ENCODE data around the gene LRWD1.
"Not testable (repeated sequence)": the region's sequence is repeated elsewhere in the genome, so short reads cannot be mapped to it uniquely, and the experiment has no call there.

Gene LRWD1

DNA sequence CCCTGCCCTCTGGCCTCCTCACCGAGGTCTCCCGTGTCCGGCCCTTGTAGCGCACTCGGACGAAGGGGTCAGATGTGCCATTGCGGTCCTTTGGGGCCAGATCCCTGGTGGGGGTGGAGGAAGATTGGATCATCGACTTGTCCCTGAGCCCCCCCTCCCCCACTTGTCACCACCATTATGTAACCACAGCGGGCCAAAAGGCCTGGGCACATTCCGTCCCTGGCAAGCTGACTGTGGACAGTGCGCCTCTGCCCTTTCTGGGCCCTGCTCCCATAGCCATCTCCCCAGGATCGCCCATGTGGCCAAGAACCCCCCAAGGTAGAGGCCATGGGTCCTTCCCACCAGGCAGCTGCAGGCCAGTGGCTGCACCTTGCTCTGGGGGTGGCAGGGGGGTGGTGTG, 38.4 kb downstream of the LRWD1 start:
- not testable (repeated sequence) for DNase-seq

DNA sequence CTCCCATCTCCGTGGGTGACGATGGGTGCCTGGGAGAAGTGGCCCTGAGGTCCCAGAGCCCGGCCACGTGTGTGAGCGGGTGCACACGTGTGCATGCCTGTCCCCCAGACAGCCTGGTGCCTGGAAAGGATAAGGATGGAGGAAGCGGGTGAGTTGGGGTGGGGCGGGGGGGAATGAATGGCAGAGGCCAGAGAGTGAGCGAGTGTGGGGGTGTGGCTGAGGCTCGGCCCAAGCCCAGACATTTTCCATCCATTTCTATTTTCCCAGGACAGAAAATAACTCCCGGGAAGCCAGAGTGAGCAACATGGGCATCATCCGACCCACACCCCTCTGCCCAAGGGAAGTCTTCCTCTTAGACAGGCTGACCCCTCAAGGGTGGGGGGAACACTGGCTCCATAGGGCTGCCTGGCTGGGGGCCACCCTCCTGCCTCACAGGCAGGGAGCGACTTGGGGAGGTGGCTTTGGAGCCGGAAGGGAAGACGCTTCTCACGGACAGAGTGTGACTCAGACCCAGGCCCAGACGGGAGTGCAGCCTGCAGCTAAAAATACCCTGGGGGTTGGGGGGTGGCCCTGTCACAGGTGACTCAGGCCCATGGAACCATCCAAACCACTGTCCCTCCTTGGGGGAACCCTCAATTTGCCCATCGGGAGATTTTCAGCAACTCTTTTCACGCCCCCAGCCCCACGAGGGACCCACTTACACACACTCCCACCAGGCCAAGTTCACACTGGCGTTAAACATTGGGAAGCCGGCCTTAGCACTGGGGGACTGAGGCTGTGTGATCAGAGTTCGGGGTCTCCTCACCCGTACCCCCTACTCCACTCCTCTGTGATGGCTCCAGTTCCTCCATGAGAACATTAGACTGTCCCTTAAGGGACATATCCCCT, 40.8 kb downstream of the LRWD1 start:
- not testable (repeated sequence) for DNase-seq

DNA sequence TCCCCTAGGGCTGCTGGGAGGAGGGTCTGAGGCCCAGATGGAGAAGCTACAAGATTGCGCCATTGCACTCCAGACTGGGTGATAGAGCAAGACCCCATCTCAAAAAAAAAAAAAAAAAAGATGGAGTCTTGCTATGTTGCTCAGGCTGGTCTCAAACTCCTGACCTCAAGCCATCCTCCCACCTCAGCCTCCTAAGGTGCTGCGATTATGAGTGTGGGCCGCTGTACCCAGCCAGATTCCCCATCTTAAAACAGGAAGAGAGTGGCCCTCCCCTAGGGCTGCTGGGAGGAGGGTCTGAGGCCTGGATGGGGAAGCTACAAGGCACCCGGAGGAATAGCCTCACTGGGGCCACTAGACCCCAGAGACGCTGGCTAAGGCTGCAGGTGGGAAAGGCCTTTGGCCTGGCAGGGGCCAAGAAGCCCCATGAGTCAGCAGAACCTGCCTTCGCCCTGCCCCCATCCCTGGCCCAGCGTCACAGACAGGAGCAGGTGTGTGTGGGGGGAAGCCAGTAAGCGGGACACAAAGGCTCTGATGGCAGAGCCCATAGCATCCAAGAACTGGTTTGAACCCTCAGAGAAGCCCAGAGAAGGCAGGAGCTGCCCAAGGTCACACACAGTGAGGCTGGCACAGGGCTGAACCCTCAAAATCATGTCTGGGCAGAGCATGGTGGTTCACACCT, 42.8 kb downstream of the LRWD1 start:
- DNase-seq: not testable (repeated sequence)

DNA sequence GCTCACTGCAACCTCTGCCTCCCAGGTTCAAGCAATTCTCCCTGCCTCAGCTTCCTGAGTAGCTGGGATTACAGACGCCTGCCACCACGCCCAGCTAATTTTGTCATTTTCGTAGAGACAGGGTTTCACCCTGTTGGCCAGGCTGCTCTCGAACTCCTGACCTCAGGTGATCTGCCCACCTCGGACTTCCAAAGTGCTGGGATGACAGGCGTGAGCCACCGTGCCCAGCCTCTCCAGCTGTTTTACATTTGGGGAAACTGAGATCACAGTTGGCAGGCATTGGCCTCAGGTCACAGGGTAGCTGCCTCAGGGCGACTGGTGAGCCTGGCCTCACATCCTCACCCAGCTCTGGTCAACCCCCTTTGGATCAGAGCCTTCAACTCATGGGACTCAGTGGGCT, 45.8 kb downstream of the LRWD1 start:
- DNase-seq: not testable (repeated sequence)

DNA sequence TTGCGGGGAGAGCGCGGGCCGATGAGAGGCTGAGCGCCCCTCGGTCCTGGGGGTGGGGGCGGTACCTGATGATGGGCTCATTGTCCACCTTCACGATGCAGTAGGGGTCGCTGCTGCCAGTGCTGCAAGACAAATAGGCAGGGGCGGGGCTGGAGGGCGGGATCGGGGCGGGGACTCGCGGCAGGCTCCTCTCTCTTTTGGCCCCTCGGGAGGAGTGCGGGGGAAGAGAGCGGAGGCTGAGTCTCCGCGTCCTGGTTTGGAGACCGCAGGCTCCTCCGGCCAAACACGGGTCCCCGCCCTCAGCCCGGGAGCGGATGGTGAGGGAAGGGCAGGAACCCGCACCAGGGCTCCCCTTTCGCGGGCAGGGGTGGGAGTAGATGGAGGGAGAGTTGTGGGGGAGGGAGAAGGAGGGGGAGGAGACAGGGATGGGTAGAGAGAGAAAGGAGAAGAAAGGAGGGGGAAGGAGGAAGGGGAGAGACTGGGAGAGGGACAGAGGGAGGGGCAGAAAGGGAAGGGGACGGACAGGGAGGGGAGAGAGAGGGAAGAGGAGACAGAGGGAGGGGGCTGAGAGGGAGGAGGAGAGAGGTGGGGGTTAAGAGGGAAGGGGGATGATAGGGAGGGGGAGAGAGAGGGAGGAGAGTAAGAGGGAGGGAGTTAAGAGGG, 47.2 kb downstream of the LRWD1 start:
- DNase-seq: not testable (repeated sequence)

DNA sequence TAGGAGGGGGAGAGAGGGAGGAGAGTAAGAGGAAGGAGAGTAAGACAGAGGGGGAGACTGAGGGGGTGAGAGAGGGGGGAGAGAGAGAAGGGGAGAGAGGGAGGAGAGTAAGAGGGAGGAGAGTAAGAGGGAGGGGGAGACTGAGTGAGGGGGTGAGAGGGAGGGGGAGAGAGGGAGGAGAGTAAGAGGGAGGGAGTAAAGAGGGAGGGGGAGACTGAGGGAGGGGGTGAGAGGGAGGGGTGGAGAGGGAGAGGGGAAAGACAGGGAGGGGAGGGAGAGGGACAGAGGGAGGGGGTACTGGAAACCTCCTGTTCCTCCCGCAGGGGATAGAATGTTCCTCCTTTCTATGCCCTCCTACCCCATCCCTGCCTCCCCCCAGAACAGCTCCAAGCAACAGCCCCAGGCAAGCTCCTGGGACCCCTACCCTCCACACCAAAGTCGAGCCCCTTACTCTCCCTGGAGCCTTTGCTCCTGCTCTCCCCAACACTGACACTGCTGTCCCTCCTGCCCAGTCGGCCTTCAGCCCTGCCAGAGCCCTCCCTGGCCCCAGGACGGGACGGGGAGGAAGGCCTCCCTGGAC, 47.9 kb downstream of the LRWD1 start:
- not testable (repeated sequence) for DNase-seq

DNA sequence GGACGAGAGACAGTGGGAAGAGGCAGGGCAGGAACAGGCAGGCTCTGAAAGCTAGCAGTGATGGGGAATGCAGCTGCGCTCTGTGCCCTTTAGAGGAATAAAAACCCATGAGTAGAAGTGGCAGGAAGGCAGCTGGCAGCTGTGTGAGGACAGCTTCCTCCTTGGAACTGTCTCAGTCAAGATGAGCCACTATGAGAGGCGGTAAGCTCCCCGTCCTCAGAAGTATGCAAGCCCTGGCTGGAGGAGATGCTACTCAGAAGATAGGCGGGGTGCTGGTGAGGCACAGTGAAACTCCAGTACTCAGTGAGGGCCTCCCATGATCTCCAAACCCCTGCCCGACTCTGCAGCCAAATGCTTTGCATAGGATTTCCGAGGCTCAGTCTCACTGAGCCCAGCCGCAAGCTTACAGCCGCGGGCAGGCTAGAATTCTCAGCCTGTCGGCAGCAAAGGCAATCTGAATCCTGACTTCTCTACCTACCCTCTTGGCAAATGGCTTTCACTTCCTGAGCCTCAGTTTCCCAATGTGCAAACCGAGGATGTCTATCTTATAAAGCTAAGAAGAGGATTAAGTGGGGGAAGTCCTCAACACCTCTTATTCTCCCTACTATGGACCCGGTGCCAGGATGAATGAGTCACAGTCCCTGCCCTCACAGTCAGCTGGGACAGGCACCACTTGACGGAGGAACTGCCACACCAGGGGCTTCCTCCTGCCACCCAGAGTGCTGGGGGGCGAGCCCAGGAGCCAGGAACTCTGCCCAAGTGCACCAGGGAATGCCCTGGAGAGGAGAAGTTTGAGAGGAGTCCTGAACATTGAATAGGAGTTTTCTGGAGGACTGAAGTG, 50.3 kb downstream of the LRWD1 start:
- not testable (repeated sequence) for DNase-seq

DNA sequence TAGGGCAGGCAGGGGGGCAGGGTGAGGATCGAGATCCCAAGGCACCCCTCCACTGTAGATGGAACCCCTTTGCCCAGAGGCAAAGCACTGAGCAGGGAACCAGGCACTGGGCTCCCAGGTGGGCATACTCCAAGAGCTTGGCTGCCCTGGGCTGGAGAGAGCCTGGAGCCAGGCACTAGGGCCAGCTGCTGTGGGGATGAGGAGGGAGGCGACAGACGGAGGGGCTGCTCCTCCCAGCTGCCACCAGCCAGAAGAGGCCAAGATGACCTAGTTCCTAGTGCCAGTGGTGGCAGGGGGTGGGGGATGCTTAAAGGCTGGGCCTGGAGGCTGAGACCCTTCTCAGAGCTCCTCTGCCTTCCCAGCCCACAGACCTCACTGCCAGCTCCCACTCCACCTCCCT, 51.1 kb downstream of the LRWD1 start:
- not testable (repeated sequence) for DNase-seq

DNA sequence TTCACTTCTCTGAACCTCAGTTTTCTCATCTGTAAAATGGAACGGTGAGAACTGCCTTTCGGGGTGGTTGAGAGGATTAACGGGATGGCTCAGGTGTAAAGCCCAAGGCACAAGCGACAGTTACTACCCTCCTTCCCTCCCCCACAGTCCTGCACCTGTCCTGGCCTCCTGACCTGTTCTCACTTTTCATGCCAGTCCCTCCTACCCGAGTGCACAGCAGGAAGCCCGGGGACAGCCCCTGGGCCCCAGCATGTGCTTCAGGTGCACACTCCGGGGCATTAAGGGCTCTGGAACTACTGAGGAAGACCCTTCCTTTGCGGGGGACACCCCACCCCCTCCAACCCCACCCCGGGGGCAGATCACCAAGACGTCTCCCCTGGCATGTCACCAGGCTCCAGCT, 52.2 kb downstream of the LRWD1 start:
- not testable (repeated sequence) for DNase-seq

DNA sequence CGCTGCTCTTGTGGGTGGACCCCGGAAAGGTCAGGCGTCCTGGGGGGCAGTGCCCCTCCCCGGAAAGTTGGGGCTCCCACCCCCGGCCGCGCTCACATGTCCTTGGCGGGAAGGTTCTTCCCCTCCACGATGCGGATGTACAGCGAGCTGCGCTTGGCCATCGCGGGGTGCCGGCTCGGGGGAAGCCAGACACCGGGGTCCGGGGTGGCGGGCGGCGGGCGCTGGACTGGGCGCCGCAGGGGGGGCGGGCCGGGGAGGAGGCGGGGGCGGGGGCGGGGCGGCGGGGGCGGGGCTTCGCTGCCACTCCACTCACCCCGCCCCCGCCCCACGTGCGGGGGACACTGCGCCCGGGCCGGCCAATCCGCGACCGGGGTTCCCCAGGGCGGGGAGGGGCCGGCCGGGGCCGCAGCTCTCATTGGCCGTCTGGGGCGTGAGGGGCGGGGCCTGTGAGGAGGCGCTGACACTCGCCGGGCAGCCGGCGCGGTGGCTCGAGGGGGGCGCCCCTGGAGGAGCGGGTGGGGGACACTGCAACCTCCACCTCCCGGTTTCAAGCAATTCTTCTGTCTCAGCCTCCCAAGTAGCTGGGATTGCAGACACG, 52.9 kb downstream of the LRWD1 start, which contains the start of gene RASA4B:
TSS of gene RASA4B (minus strand) at position 228 of the 598 bp plus-strand sequence. CDS start at position 161, 67 bp downstream.
- DNase-seq: not testable (repeated sequence)

DNA sequence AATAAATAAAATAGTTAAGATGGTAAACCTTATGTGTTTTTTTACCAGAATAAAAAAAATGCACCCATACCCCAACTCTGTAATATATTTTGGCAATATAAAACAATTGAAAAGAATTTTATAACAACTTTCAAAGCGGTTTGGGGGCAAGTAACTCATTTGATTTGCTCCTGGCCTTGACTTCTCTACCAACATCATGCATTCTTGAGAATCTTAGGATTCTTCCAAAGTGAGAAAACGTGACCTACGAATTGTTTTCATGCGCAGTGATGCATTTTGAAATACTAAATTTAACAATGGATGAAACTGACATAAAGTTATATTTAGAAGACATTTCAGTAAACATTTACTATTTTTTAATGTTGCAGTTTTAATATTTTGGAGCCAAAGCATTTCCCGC, 56.0 kb downstream of the LRWD1 start:
- DNase-seq: not testable (repeated sequence)

Measured in NCI-H1417 (cell line).